HepG2 (cell line): Measurements from ENCODE around the gene AMHR2. TPM values are rescaled to one million over a fixed set of nuclear protein-coding genes. Genes with fewer than 3 reads are reported as not detected.

Source experiments
- CBX5 ChIP-seq: sonication (generic); formaldehyde crosslinking; IDR thresholded peaks from 2 replicates; pipeline ENCODE4 v1.4.0; 2020; ENCODE audit warnings: missing genetic modification reagents, borderline replicate concordance
- DMAP1 ChIP-seq: IDR thresholded peaks from 2 replicates; pipeline ENCODE4 v1.6.1; 2016
- KLF11 ChIP-seq: IDR thresholded peaks from 2 replicates; pipeline ENCODE4 v1.6.1; 2016; ENCODE audit warnings: missing compliant biosample characterization
- PRDM4 ChIP-seq: sonication (generic); formaldehyde crosslinking; IDR thresholded peaks from 2 replicates; pipeline ENCODE4 v1.9.0; 2021; ENCODE audit warnings: missing genetic modification reagents, borderline replicate concordance
- ZNF512B ChIP-seq: sonication (generic); formaldehyde crosslinking; IDR thresholded peaks from 2 replicates; pipeline ENCODE4 v1.5.1; 2020; ENCODE audit warnings: missing genetic modification reagents, mild to moderate bottlenecking, borderline replicate concordance
- polyA plus RNA-seq, 8 experiments: library from polyadenylated mRNA; depleted of rRNA in 3 of 8; stranded (reverse) in 7 of 8; unstranded in 1 of 8; fragments of >200 nt; fragmentation: Illumina TruSeq in 4 of 8; extraction: Trizol in 4 of 8; gene quantifications; 2 replicates each; pipeline versions ENCODE4 v1.2.1 to v1.2.3, GENCODE V29; 2011 to 2016; ENCODE audit warnings: low read depth in 4 of 8, missing spikeins in 1 of 8, mixed read lengths in 1 of 8; ENCODE audit not compliant: insufficient read depth in 1 of 8
- total RNA-seq, 5 experiments: library from RNA; depleted of rRNA; stranded (reverse); fragments of >200 nt; fragmentation: Illumina TruSeq; extraction: Trizol; gene quantifications; 2 replicates each; pipeline ENCODE4 v1.2.3, GENCODE V29; 2016; ENCODE audit warnings: low read depth in 1 of 5

Gene AMHR2
- total and polyA plus RNA-seq, 2 of the 13 experiments (the other 11 are each of a cell fraction or from before 2014, with no cell fraction given), result 0.24 to 0.58 TPM

GRCh38 chr12:53451661-53452158 is 28.1 kb downstream of the AMHR2 start, which contains the start of gene PCBP2 (continued):
- TF ChIP-seq KLF11 (CRISPR knock-in tag), result no peak; the same call in 1 of the 2 replicates
- TF ChIP-seq DMAP1 (CRISPR knock-in tag), result peak; percentile 85
- TF ChIP-seq PRDM4 (CRISPR knock-in tag), result no peak
- peak; percentile 96; the same call in 1 of the 2 replicates for TF ChIP-seq CBX5 (CRISPR knock-in tag)
- no peak for TF ChIP-seq ZNF512B
